ENCODE data around the gene AP1AR.

The AP1AR gene

DNA sequence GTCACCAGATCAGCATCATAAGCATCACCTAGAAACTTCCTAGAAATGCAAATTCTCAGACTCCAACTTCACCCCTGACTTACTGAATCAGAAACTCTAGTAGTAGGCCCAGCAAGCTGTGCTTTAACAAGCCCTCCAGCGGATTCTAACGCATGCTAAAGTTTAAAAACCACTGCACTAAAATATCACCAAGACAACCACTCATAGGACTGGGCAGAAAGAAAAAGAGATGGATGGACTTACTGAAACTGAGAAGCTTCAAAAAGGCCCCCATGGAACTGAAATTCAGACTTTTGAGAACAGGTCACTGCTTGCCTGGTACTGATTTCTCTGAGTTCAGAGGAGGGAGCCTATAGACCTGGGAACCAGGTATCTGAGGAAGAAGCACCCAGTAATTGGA is 46.3 kb upstream of the AP1AR start:
- TF ChIP-seq, protein P1, sequence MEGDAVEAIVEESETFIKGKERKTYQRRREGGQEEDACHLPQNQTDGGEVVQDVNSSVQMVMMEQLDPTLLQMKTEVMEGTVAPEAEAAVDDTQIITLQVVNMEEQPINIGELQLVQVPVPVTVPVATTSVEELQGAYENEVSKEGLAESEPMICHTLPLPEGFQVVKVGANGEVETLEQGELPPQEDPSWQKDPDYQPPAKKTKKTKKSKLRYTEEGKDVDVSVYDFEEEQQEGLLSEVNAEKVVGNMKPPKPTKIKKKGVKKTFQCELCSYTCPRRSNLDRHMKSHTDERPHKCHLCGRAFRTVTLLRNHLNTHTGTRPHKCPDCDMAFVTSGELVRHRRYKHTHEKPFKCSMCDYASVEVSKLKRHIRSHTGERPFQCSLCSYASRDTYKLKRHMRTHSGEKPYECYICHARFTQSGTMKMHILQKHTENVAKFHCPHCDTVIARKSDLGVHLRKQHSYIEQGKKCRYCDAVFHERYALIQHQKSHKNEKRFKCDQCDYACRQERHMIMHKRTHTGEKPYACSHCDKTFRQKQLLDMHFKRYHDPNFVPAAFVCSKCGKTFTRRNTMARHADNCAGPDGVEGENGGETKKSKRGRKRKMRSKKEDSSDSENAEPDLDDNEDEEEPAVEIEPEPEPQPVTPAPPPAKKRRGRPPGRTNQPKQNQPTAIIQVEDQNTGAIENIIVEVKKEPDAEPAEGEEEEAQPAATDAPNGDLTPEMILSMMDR (IDR thresholded peaks at IDR 0.05), result no peak
- no peak overlapping the region for H3K9ac ChIP-seq
- H2AFZ ChIP-seq, result no peak overlapping the region
- H3K4me1 ChIP-seq, result no peaks in the 10 kb centered on the region
- no peak overlapping the region for H3K27ac ChIP-seq
- H3K36me3 ChIP-seq (ENCODE audit: control insufficient read depth, insufficient read depth, low read length), result no peaks in the 10 kb centered on the region
- H3K79me2 ChIP-seq, result no peaks in the 10 kb centered on the region
- H3K4me3 ChIP-seq (ENCODE audit: low read depth, low read length), result no peak overlapping the region
- H3K9me3 ChIP-seq (ENCODE audit: control insufficient read depth, low read length), result no peaks in the 10 kb centered on the region
- H3K4me2 ChIP-seq (ENCODE audit: low read length), result no peak overlapping the region
- no peaks in the 10 kb centered on the region for H3K27me3 ChIP-seq (ENCODE audit: control insufficient read depth, insufficient read depth, low read length)

DNA sequence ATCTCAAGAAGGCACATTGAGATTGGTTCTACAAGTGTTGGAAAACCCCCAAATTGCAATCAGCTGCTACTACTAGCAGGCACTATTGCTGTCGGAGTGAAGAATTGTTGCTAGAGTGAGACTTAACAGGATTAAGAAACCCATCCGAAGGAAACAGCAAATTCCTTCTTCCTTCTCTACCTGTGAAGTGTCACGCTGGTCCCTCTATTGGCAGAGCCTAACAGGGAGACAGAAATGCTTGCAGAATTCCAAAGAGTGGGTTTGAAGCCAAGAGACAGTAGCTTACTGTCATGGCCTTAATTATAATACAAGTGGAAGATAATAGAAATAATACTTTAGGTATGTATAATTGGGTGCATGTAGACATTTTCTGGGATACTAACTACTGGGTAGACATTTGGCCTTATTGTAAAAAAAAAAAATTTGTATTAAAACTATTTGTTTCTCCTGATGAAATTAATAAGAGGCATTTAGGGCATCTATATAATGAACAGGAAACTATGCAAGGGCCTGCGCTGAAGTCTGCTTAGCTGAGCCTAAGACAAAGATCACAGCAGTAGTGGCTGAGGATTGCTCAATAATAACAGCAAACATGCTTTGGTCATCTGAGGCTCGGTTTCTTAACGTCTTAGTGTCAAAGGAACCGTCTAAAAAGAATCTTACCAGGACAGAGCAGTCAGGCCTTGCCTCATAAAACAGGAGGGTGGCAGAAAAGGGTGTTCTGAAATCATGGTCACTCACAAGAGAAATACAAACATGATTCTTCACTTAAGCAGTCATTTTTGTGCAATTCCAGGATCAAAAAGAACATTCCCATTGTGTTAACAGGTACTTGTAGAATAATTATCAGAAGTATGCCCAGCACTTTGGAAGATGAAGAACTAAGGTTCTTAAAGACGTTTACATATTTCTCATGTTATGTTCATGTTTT is 45.6 kb upstream of the AP1AR start:
- no peaks in the 10 kb centered on the region for H3K9me3 ChIP-seq (ENCODE audit: control insufficient read depth, low read length)
- no peaks in the 10 kb centered on the region for H3K79me2 ChIP-seq
- no peaks in the 10 kb centered on the region for H3K4me1 ChIP-seq
- H2AFZ ChIP-seq, result no peak overlapping the region
- no peaks in the 10 kb centered on the region for H3K36me3 ChIP-seq (ENCODE audit: control insufficient read depth, insufficient read depth, low read length)
- H3K27ac ChIP-seq, result no peak overlapping the region
- H3K4me3 ChIP-seq (ENCODE audit: low read depth, low read length), result no peak overlapping the region
- TF ChIP-seq, protein P1 (IDR thresholded peaks at IDR 0.05), result no peak
- H3K27me3 ChIP-seq (ENCODE audit: control insufficient read depth, insufficient read depth, low read length), result no peaks in the 10 kb centered on the region
- H3K4me2 ChIP-seq (ENCODE audit: low read length), result no peak overlapping the region
- H3K9ac ChIP-seq, result no peak overlapping the region

DNA sequence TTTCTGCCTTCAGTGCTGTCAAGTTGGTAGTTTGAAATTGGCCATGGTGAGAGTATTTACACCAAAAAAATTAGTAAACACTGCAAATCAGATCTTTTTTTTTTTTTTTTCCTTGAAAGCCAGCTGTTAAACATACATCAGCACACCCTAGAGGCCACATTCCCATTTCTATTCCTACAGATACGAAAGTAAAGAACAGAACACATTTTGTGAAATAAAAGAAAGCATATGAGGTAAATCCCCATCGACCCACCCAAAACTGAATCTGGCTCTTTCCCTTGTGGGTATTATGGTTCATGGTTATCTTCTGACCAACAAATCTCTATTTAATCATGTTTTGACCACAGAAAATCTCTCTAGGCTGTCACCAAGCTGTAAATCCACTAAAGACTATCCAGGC is 41.8 kb upstream of the AP1AR start:
- Histone ChIP-seq H3K9ac (no peak overlapping the region), H3K4me1 (no peaks in the 10 kb centered on the region), H3K27me3 (ENCODE audit: control insufficient read depth, insufficient read depth, low read length) (no peaks in the 10 kb centered on the region), H3K4me3 (ENCODE audit: low read depth, low read length) (no peak overlapping the region), H3K36me3 (ENCODE audit: control insufficient read depth, insufficient read depth, low read length) (no peaks in the 10 kb centered on the region), H3K79me2 (no peaks in the 10 kb centered on the region), H3K27ac (no peak overlapping the region), H2AFZ (no peak overlapping the region), H3K9me3 (ENCODE audit: control insufficient read depth, low read length) (no peaks in the 10 kb centered on the region), H3K4me2 (ENCODE audit: low read length) (no peak overlapping the region)
- TF ChIP-seq, protein P1 (IDR thresholded peaks at IDR 0.05), result no peak

DNA sequence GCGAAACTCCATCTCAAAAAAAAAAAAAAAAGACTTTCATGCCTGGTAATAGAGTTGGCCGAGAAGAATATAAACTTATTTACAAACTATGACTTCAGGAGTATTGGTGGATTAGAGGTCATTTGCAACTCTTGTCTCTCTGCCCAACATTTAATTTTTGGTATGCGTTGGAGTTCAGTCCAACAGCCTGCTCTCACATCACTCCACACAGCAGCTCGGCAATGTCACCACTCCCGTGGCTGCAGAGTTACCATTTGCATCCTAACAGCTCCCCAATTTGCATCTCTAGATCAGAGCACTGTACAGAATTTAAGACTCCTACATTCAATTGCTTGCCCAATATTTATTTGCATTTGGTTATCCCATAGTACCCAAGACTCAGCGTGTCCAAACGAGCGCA is 40.9 kb upstream of the AP1AR start:
- TF ChIP-seq, protein P1 (IDR thresholded peaks at IDR 0.05), result no peak
- Histone ChIP-seq H3K4me3 (ENCODE audit: low read depth, low read length) (no peak overlapping the region), H3K9ac (no peak overlapping the region), H3K36me3 (ENCODE audit: control insufficient read depth, insufficient read depth, low read length) (no peaks in the 10 kb centered on the region), H3K79me2 (no peaks in the 10 kb centered on the region), H3K27me3 (ENCODE audit: control insufficient read depth, insufficient read depth, low read length) (no peaks in the 10 kb centered on the region), H3K4me1 (no peaks in the 10 kb centered on the region), H3K9me3 (ENCODE audit: control insufficient read depth, low read length) (no peaks in the 10 kb centered on the region), H3K27ac (no peak overlapping the region), H2AFZ (no peak overlapping the region), H3K4me2 (ENCODE audit: low read length) (no peak overlapping the region)

DNA sequence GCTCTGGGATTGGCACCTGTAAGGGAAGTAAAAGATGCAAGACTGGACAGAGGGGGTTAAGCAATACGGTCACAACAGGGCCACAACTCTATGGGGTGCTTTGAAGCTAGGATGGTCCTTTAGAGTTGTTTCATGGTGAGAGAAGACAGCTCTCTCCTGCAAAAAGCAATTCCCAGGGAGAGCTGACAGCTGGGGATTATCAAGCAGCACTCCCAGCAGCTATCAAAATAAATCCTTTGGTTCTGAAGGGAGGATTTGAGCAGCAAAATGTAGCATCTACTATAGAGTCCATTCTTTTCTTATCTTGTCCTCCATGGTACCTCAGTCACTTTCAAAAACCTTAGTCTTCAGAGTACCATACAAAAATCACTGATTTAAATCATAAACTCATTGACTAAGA is 35.1 kb upstream of the AP1AR start:
- no peak overlapping the region for H3K4me3 ChIP-seq (ENCODE audit: low read depth, low read length)
- H3K27ac ChIP-seq, result no peak overlapping the region
- no peaks in the 10 kb centered on the region for H3K27me3 ChIP-seq (ENCODE audit: control insufficient read depth, insufficient read depth, low read length)
- no peak overlapping the region for H3K9ac ChIP-seq
- H3K4me2 ChIP-seq (ENCODE audit: low read length), result no peak overlapping the region
- H3K4me1 ChIP-seq, result no peaks in the 10 kb centered on the region
- TF ChIP-seq, protein P1 (IDR thresholded peaks at IDR 0.05), result no peak
- H3K79me2 ChIP-seq, result no peaks in the 10 kb centered on the region
- H2AFZ ChIP-seq, result no peak overlapping the region
- no peaks in the 10 kb centered on the region for H3K9me3 ChIP-seq (ENCODE audit: control insufficient read depth, low read length)
- no peaks in the 10 kb centered on the region for H3K36me3 ChIP-seq (ENCODE audit: control insufficient read depth, insufficient read depth, low read length)
